Measurements from ENCODE around the gene STOM. TPM values are rescaled to one million over a fixed set of nuclear protein-coding genes. Genes with fewer than 3 reads are reported as not detected.
A peak's percentile ranks its signal among the peaks of the same experiment; 100 is the strongest.
"Not testable (repeated sequence)": the region's sequence is repeated elsewhere in the genome, so short reads cannot be mapped to it uniquely, and the experiment has no call there.

Gene STOM
- polyA plus RNA-seq, 1 of the 3 experiments (the other 2 are of a cell fraction), result 40.5 TPM

- Histone ChIP-seq H3K36me3 (replicated peaks in 1 of 2; ENCODE audit: control insufficient read depth in 1 of 2, insufficient read depth in 2 of 2, low read length in 1 of 2) (no peaks in the 10 kb centered on the region), H3K9ac (peak overlapping the region; percentile 55), H3K4me3 (ENCODE audit: low read depth in 2 of 2, low read length in 1 of 2) (no peak overlapping the region; a peak in 1 of 4 replicates), H3F3A (replicated peaks; ENCODE audit: insufficient read depth) (peaks cover 32% of the 10 kb centered on the region), H3K79me2 (ENCODE audit: insufficient read depth) (no peaks in the 10 kb centered on the region), H3K27ac (ENCODE audit: low read depth in 2 of 2, low read length in 1 of 2) (peak overlapping the region in 1 of 2 experiments; percentile 74; a peak in 2 of 4 replicates), H3K9me2 (no peaks in the 10 kb centered on the region), H3K4me2 (peak overlapping the region; percentile 33; the same call in 1 of the 2 replicates), H3K4me1 (ENCODE audit: control insufficient read depth in 1 of 2, insufficient read depth in 2 of 2, low read depth in 1 of 2, low read length in 1 of 2) (peaks cover 0 to 25% of the 10 kb centered on the region in 2 experiments; a peak in 1 of 4 replicates), H3K27me3 (ENCODE audit: insufficient read depth) (no peaks in the 10 kb centered on the region), H2AFZ (ENCODE audit: low read depth) (peak overlapping the region; percentile 42; the same call in 1 of the 2 replicates), H3K9me3 (0 out of 2 replicates have a peak, but pooled peaks cover 6% of the 10 kb centered on the region), H4K20me1 (ENCODE audit: insufficient read depth) (no peaks in the 10 kb centered on the region)
- POLR2A ChIA-PET, result no interaction called here
- 58% methylated on average over 5 of the region's 5 CpGs for WGBS (ENCODE audit: low lambda C conversion rate)
- no peak for DNase-seq
- TF ChIP-seq TCF12 (IDR thresholded peaks at IDR 0.05), result peak; percentile 51
- peak; percentile 39 for TF ChIP-seq JUND (IDR thresholded peaks at IDR 0.05)
- peak; percentile 26; the same call in 1 of the 2 replicates for TF ChIP-seq TEAD4 (IDR thresholded peaks at IDR 0.05; ENCODE audit: borderline replicate concordance, insufficient read depth)
- no peak for TF ChIP-seq ELF1 (IDR thresholded peaks at IDR 0.05)
- TF ChIP-seq PBX3 (IDR thresholded peaks at IDR 0.05), result peak; percentile 25
- TF ChIP-seq EP300 (IDR thresholded peaks at IDR 0.05; ENCODE audit: borderline replicate concordance in 1 of 2, low read depth in 1 of 2, low read length in 1 of 2), result peak in 1 of 2 experiments; percentile 13; a peak in 1 of 4 replicates
- no peak for TF ChIP-seq TAF1 (IDR thresholded peaks at IDR 0.05; ENCODE audit: borderline replicate concordance, low read depth, low read length)
- CTCF ChIA-PET, result interaction anchor here (1.1 to 16.2 kb wide), 6 partner anchors 21 to 642 kb away, joined by 4 to 316 read pairs (median 24); no protein-coding TSS in a partner anchor
Measured at GRCh38 chr9:121398374-121398773, 28.3 kb upstream of the STOM start.

- POLR2A ChIA-PET; H3K79me2 ChIP-seq (ENCODE audit: insufficient read depth); H3K36me3 ChIP-seq (replicated peaks in 1 of 2; ENCODE audit: control insufficient read depth in 1 of 2, insufficient read depth in 2 of 2, low read length in 1 of 2); H3K4me3 ChIP-seq (ENCODE audit: low read depth in 2 of 2, low read length in 1 of 2); H3K9me3 ChIP-seq; H3K9ac ChIP-seq; DNase-seq; H3K4me2 ChIP-seq; H3K27me3 ChIP-seq (ENCODE audit: insufficient read depth); H3K27ac ChIP-seq (ENCODE audit: low read depth in 2 of 2, low read length in 1 of 2); H4K20me1 ChIP-seq (ENCODE audit: insufficient read depth); H2AFZ ChIP-seq (ENCODE audit: low read depth); H3K9me2 ChIP-seq: not testable (repeated sequence)
- WGBS (ENCODE audit: low lambda C conversion rate), result 100% methylated on average over 1 of the region's 1 CpG
- Histone ChIP-seq H3K4me1 (ENCODE audit: control insufficient read depth in 1 of 2, insufficient read depth in 2 of 2, low read depth in 1 of 2, low read length in 1 of 2) (peaks cover 0 to 26% of the 10 kb centered on the region in 2 experiments; a peak in 1 of 4 replicates), H3F3A (replicated peaks; ENCODE audit: insufficient read depth) (peaks cover 32% of the 10 kb centered on the region)
- CTCF ChIA-PET, result interaction anchor here (1.6 to 16.2 kb wide), 4 partner anchors 20 to 99 kb away, joined by 4 to 316 read pairs (median 86); no protein-coding TSS in a partner anchor
Measured at GRCh38 chr9:121397277-121397676, 27.2 kb upstream of the STOM start.

GRCh38 chr9:121395558-121395957, 25.5 kb upstream of the STOM start:
- H4K20me1 ChIP-seq (ENCODE audit: insufficient read depth), result no peaks in the 10 kb centered on the region
- H3K9ac ChIP-seq, result no peak overlapping the region
- ChIA-PET CTCF (interaction anchor here (0.6 to 14.0 kb wide), 3 partner anchors 48 to 81 kb away, joined by 3 to 128 read pairs (median 4); no protein-coding TSS in a partner anchor), POLR2A (no interaction called here)
- no peaks in the 10 kb centered on the region for H3K27me3 ChIP-seq (ENCODE audit: insufficient read depth)
- peaks cover 32% of the 10 kb centered on the region for H3F3A ChIP-seq (replicated peaks; ENCODE audit: insufficient read depth)
- no peaks in the 10 kb centered on the region for H3K36me3 ChIP-seq (replicated peaks in 1 of 2; ENCODE audit: control insufficient read depth in 1 of 2, insufficient read depth in 2 of 2, low read length in 1 of 2)
- no peaks in the 10 kb centered on the region for H3K9me3 ChIP-seq
- H3K4me1 ChIP-seq (ENCODE audit: control insufficient read depth in 1 of 2, insufficient read depth in 2 of 2, low read depth in 1 of 2, low read length in 1 of 2), result peaks cover 0 to 26% of the 10 kb centered on the region in 2 experiments; a peak in 1 of 4 replicates
- H3K27ac ChIP-seq (ENCODE audit: low read depth in 2 of 2, low read length in 1 of 2), result no peak overlapping the region
- DNase-seq, result no peak
- H3K9me2 ChIP-seq, result no peaks in the 10 kb centered on the region
- no peaks in the 10 kb centered on the region for H3K79me2 ChIP-seq (ENCODE audit: insufficient read depth)
- H3K4me2 ChIP-seq, result no peak overlapping the region
- H3K4me3 ChIP-seq (ENCODE audit: low read depth in 2 of 2, low read length in 1 of 2), result no peak overlapping the region
- no peak overlapping the region for H2AFZ ChIP-seq (ENCODE audit: low read depth)
- TF ChIP-seq POLR2AphosphoS5 (IDR thresholded peaks at IDR 0.05; ENCODE audit: low read depth, low read length) (no peak), NFIC (IDR thresholded peaks at IDR 0.05; ENCODE audit: borderline replicate concordance) (no peak), TCF12 (IDR thresholded peaks at IDR 0.05) (no peak), RCOR1 (IDR thresholded peaks at IDR 0.05; ENCODE audit: low read length) (no peak), TEAD4 (IDR thresholded peaks at IDR 0.05; ENCODE audit: borderline replicate concordance, insufficient read depth) (no peak), RFX5 (IDR thresholded peaks at IDR 0.05; ENCODE audit: low read length) (no peak), ELF1 (IDR thresholded peaks at IDR 0.05) (no peak), IRF3 (IDR thresholded peaks at IDR 0.05; ENCODE audit: low read depth, low read length) (no peak), EP300 (IDR thresholded peaks at IDR 0.05; ENCODE audit: borderline replicate concordance in 1 of 2, low read depth in 1 of 2, low read length in 1 of 2) (no peak), MXI1 (IDR thresholded peaks at IDR 0.05; ENCODE audit: low read depth, low read length) (no peak), MEF2A (IDR thresholded peaks at IDR 0.05; ENCODE audit: borderline replicate concordance, low read depth) (no peak), SMC3 (IDR thresholded peaks at IDR 0.05; ENCODE audit: low read depth, low read length) (no peak), SIN3A (IDR thresholded peaks at IDR 0.05; ENCODE audit: borderline replicate concordance, low read depth, low read length) (no peak), USF1 (IDR thresholded peaks at IDR 0.05; ENCODE audit: borderline replicate concordance, low read depth) (no peak)
